ENCODE results near the gene STK39.

STK39 gene

GRCh38 chr2:168157070-168157469 lies 90.3 kb downstream of the STK39 start:
- no peak for TF ChIP-seq ZNF274 (IDR thresholded peaks at IDR 0.05; ENCODE audit: low read depth, low read length)
- H3K4me3 ChIP-seq (ENCODE audit: low read length) = no peak overlapping the region

GRCh38 chr2:168156661-168157060 lies 90.7 kb downstream of the STK39 start:
- TF ChIP-seq ZNF274 (IDR thresholded peaks at IDR 0.05; ENCODE audit: low read depth, low read length) = no peak
- no peak overlapping the region for H3K4me3 ChIP-seq (ENCODE audit: low read length)

GRCh38 chr2:168155680-168156079 lies 91.7 kb downstream of the STK39 start:
- no peak for TF ChIP-seq ZNF274 (IDR thresholded peaks at IDR 0.05; ENCODE audit: low read depth, low read length)
- no peak overlapping the region for H3K4me3 ChIP-seq (ENCODE audit: low read length)

- H3K4me3 ChIP-seq (ENCODE audit: low read length) = no peak overlapping the region
- TF ChIP-seq ZNF274 (IDR thresholded peaks at IDR 0.05; ENCODE audit: low read depth, low read length) = no peak
Observed at GRCh38 chr2:168155046-168155445, 92.3 kb downstream of the STK39 start.

- TF ChIP-seq ZNF274 (IDR thresholded peaks at IDR 0.05; ENCODE audit: low read depth, low read length) = no peak
- H3K4me3 ChIP-seq (ENCODE audit: low read length) = no peak overlapping the region
Observed at GRCh38 chr2:168152902-168153530, 94.4 kb downstream of the STK39 start.

GRCh38 chr2:168149986-168150385 lies 97.4 kb downstream of the STK39 start:
- no peak overlapping the region for H3K4me3 ChIP-seq (ENCODE audit: low read length)
- TF ChIP-seq ZNF274 (IDR thresholded peaks at IDR 0.05; ENCODE audit: low read depth, low read length) = no peak

- H3K4me3 ChIP-seq (ENCODE audit: low read length) = no peak overlapping the region
- no peak for TF ChIP-seq ZNF274 (IDR thresholded peaks at IDR 0.05; ENCODE audit: low read depth, low read length)
Observed at GRCh38 chr2:168149150-168149974, 98.0 kb downstream of the STK39 start.

GRCh38 chr2:168147830-168148794 lies 99.3 kb downstream of the STK39 start:
- H3K4me3 ChIP-seq (ENCODE audit: low read length) = no peak overlapping the region
- no peak for TF ChIP-seq ZNF274 (IDR thresholded peaks at IDR 0.05; ENCODE audit: low read depth, low read length)

GRCh38 chr2:168146892-168147810 lies 100.2 kb downstream of the STK39 start:
- no peak overlapping the region for H3K4me3 ChIP-seq (ENCODE audit: low read length)
- TF ChIP-seq ZNF274 (IDR thresholded peaks at IDR 0.05; ENCODE audit: low read depth, low read length) = no peak

- TF ChIP-seq ZNF274 (IDR thresholded peaks at IDR 0.05; ENCODE audit: low read depth, low read length) = no peak
Observed at GRCh38 chr2:168145426-168146310, 101.7 kb downstream of the STK39 start.

GRCh38 chr2:168145011-168145410 lies 102.4 kb downstream of the STK39 start:
- no peak for TF ChIP-seq ZNF274 (IDR thresholded peaks at IDR 0.05; ENCODE audit: low read depth, low read length)
- no peak overlapping the region for H3K4me3 ChIP-seq (ENCODE audit: low read length)

More at GRCh38 chr2:168145426-168146310, 101.7 kb downstream of the STK39 start:
- H3K4me3 ChIP-seq (ENCODE audit: low read length) = no peak overlapping the region

- H3K4me3 ChIP-seq (ENCODE audit: low read length) = no peak overlapping the region
- TF ChIP-seq ZNF274 (IDR thresholded peaks at IDR 0.05; ENCODE audit: low read depth, low read length) = no peak
Observed at GRCh38 chr2:168143813-168144212, 103.6 kb downstream of the STK39 start.
